MM.1S (cell line): ENCODE data around the gene C20orf96.

Experiments used
- CTCF ChIP-seq: fragments of 300-600 bp; sonication (generic); IDR thresholded peaks from 2 replicates; pipeline ENCODE4 v1.5.1; 2016; ENCODE audit warnings: antibody characterized with exemption, low read length, mixed read lengths
- EZH2 ChIP-seq: fragments of 300-600 bp; sonication (generic); optimal IDR thresholded peaks from 2 replicates; pipeline ENCODE3; 2017; ENCODE audit warnings: low read depth, mild to moderate bottlenecking, antibody characterized with exemption, low read length, mixed read lengths
- EZH2phosphoT487 ChIP-seq: fragments of 300-600 bp; sonication (generic); IDR thresholded peaks from 2 replicates; pipeline ENCODE4 v1.6.1; 2018; ENCODE audit warnings: antibody characterized with exemption, low read length

GRCh38 chr20:242905-243304 lies 47.6 kb downstream of the C20orf96 start:
- TF ChIP-seq CTCF (no peak), EZH2 (no peak), EZH2phosphoT487 (no peak)
